Activated CD4-positive, alpha-beta T cell treated with anti-CD3 and anti-CD28 coated beads, Interleukin-2, amount 10 ng/mL, durations not matched to agents 7 days and 5 days (primary cell): Measurements from ENCODE around the gene OTUD4. TPM values are rescaled to one million over a fixed set of nuclear protein-coding genes. Genes with fewer than 3 reads are reported as not detected.
"Not testable (repeated sequence)": the region's sequence is repeated elsewhere in the genome, so short reads cannot be mapped to it uniquely, and the experiment has no call there.

Source experiments
- CTCF ChIA-PET: fragments of 350-600 bp; sonication (Branson Sonifier 250); formaldehyde crosslinking; loops from one replicate; lab custom pipeline; 2021; ENCODE audit warnings: antibody characterized with exemption; lab: Charles Lee
- POLR2A ChIA-PET: fragments of 350-600 bp; sonication (Branson Sonifier 250); formaldehyde crosslinking; loops from one replicate; lab custom pipeline; 2021; ENCODE audit warnings: antibody characterized with exemption; lab: Charles Lee
- DNase-seq: peaks from one replicate; pipeline ENCODE4 v3.0.0-alpha.2; 2020
- H3K27ac Mint-ChIP-seq: one replicate; pipeline ENCODE4 v1.8.0; 2021; ENCODE audit warnings: mild to moderate bottlenecking, moderate library complexity, mixed read lengths
- H3K27me3 Mint-ChIP-seq: one replicate; pipeline ENCODE4 v1.8.0; 2021; ENCODE audit warnings: mixed read lengths
- H3K36me3 Mint-ChIP-seq: one replicate; pipeline ENCODE4 v1.8.0; 2021; ENCODE audit warnings: low read depth, mixed read lengths
- H3K4me1 Mint-ChIP-seq: one replicate; pipeline ENCODE4 v1.8.0; 2021; ENCODE audit warnings: mixed read lengths
- H3K4me3 Mint-ChIP-seq: one replicate; pipeline ENCODE4 v1.8.0; 2021; ENCODE audit warnings: mild to moderate bottlenecking, moderate library complexity, mixed read lengths
- H3K9me3 Mint-ChIP-seq: one replicate; pipeline ENCODE4 v1.8.0; 2021; ENCODE audit warnings: mixed read lengths
- total RNA-seq, 2 experiments: library from RNA; stranded (reverse); gene quantifications; one replicate each; pipeline ENCODE4 v1.2.3, GENCODE V29; 2021

The OTUD4 gene
- 10 to 100 TPM; 47.3 to 56.9 TPM for total RNA-seq

- ChIA-PET CTCF (no interaction called here), POLR2A (no interaction called here)
- peaks cover 1% of the 10 kb centered on the region for H3K27me3 Mint-ChIP-seq
- H3K9me3 Mint-ChIP-seq: no peaks in the 10 kb centered on the region
- peak; percentile 95 for DNase-seq
- peak within 1 kb of the TSS; percentile 93 for H3K4me3 Mint-ChIP-seq
- H3K4me1 Mint-ChIP-seq: peaks cover 29% of the 10 kb centered on the region
- H3K27ac Mint-ChIP-seq: peak within 1 kb of the TSS; percentile 94
- peaks cover 17% of the 10 kb centered on the region for H3K36me3 Mint-ChIP-seq
These were observed at the start of gene OTUD4 for GRCh38 chr4:145180298-145181090. Gene OTUD4 (minus strand): TSS chr4:145180589. CDS start chr4:145179973, 616 bp downstream.

DNA sequence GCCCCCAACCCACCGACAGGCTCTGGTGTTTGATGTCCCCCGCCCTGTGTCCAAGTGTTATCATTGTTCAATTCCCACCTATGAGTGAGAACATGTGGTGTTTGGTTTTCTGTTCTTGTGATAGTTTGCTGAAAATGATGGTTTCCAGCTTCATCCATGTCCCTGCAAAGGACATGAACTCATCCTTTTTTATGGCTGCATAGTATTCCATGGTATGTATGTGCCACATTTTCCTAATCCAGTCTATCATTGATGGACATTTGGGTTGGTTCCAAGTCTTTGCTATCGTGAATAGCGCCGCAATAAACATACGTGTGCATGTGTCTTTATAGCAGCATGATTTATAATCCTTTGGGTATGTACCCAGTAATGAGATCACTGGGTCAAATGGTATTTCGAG is 42.8 kb upstream of the OTUD4 start:
- H3K27ac Mint-ChIP-seq, H3K36me3 Mint-ChIP-seq, H3K4me1 Mint-ChIP-seq, POLR2A ChIA-PET, H3K4me3 Mint-ChIP-seq, DNase-seq, CTCF ChIA-PET, H3K9me3 Mint-ChIP-seq: not testable (repeated sequence)
- peaks cover 13% of the 10 kb centered on the region for H3K27me3 Mint-ChIP-seq

DNA sequence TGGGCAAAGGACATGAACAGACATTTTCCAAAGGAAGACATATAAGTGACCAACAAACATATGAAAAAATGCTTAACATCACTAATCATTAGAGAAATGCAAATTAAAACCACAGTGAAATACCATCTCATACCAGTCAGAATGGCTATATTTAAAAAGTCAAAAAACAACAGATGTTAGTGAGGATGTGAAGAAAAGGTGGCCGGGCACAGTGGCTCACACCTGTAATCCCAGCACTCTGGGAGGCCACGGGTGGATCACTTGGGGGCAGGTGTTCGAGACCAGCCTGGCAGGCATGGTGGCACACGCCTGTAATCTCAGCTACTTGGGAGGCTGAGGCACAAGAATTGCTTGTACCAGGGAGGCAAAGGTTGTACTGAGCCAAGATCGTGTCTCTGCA is 41.1 kb upstream of the OTUD4 start:
- H3K27ac Mint-ChIP-seq, DNase-seq, H3K9me3 Mint-ChIP-seq, POLR2A ChIA-PET, CTCF ChIA-PET, H3K4me1 Mint-ChIP-seq, H3K36me3 Mint-ChIP-seq, H3K4me3 Mint-ChIP-seq: not testable (repeated sequence)
- H3K27me3 Mint-ChIP-seq: peaks cover 15% of the 10 kb centered on the region

DNA sequence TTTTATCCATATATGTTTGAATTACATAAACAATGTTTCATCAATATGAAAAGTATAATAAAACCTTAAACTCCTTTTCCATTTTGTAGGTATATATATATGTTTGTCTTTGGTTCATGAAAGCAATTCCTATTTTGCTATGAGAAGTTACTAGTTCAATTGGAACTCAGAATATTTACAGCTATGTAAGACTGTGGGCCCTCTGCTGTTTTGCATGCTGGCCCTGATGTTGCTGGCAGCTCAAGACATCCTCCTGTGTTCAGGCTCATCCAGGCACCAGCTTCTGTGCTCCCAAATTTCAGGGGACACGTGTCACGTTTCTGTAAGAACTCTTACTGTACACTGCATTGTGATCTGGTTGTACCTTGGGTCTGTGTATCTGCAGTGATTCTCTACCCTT is 38.7 kb upstream of the OTUD4 start:
- peaks cover 3% of the 10 kb centered on the region for H3K4me1 Mint-ChIP-seq
- H3K9me3 Mint-ChIP-seq: no peaks in the 10 kb centered on the region
- ChIA-PET POLR2A (no interaction called here), CTCF (no interaction called here)
- H3K27me3 Mint-ChIP-seq: peaks cover 15% of the 10 kb centered on the region
- no peak overlapping the region for H3K27ac Mint-ChIP-seq
- DNase-seq: no peak
- H3K4me3 Mint-ChIP-seq: no peak overlapping the region
- H3K36me3 Mint-ChIP-seq: no peaks in the 10 kb centered on the region

- DNase-seq: no peak
- H3K4me1 Mint-ChIP-seq: peaks cover 3% of the 10 kb centered on the region
- no peaks in the 10 kb centered on the region for H3K9me3 Mint-ChIP-seq
- H3K4me3 Mint-ChIP-seq: no peak overlapping the region
- H3K27ac Mint-ChIP-seq: no peak overlapping the region
- ChIA-PET POLR2A (no interaction called here), CTCF (no interaction called here)
- H3K27me3 Mint-ChIP-seq: peaks cover 15% of the 10 kb centered on the region
- H3K36me3 Mint-ChIP-seq: no peaks in the 10 kb centered on the region
These were observed 37.9 kb upstream of the OTUD4 start for GRCh38 chr4:145218251-145218650.

DNA sequence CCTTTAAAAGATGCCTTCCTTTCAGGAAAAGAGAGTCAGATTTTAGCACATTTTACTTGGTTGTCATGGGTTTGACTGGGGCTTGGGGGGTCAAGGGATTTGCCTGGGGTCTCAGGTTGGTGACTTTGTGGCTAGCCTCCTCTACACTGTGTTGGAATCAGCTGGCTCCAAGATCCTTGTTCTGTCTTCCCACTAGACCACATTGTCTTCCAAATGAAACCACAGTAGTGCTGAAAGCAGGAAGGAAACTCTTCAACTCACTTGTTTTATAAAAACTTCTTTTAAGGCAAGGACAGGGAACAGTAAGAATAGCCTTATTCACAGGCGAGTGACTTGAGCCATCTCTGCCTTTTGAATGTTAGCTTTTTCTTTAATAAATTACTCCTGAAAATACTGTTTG is 37.0 kb upstream of the OTUD4 start:
- H3K4me3 Mint-ChIP-seq: no peak overlapping the region
- no peak for DNase-seq
- peaks cover 15% of the 10 kb centered on the region for H3K27me3 Mint-ChIP-seq
- no peak overlapping the region for H3K27ac Mint-ChIP-seq
- H3K36me3 Mint-ChIP-seq: no peaks in the 10 kb centered on the region
- ChIA-PET CTCF (no interaction called here), POLR2A (no interaction called here)
- H3K9me3 Mint-ChIP-seq: no peaks in the 10 kb centered on the region
- H3K4me1 Mint-ChIP-seq: peaks cover 3% of the 10 kb centered on the region

DNA sequence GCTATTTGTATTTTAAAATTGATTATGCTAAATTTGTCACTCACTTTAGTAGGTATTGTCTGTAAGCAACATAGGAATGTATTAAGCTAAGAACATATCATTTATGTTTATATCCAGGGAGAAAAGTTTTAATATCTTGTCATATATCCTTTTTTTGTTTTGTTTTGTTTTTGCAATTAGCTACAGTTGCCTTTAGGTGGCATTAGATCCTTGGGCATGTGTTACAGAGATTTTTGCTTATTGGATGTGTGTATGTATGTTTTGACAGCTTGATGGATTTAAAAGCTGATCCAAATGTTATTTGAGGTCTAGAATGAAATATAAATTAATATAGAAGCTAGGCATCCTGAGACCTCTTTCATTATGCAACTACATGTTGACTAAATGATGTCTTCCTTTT is 36.1 kb upstream of the OTUD4 start:
- CTCF ChIA-PET: interaction anchor here (0.6 kb wide), 1 partner anchor 401 kb away, joined by 4 read pairs; no protein-coding TSS in a partner anchor
- no peak overlapping the region for H3K27ac Mint-ChIP-seq
- H3K36me3 Mint-ChIP-seq: no peaks in the 10 kb centered on the region
- peaks cover 11% of the 10 kb centered on the region for H3K27me3 Mint-ChIP-seq
- H3K4me3 Mint-ChIP-seq: no peak overlapping the region
- no peaks in the 10 kb centered on the region for H3K9me3 Mint-ChIP-seq
- H3K4me1 Mint-ChIP-seq: peaks cover 3% of the 10 kb centered on the region
- POLR2A ChIA-PET: no interaction called here
- DNase-seq: no peak

DNA sequence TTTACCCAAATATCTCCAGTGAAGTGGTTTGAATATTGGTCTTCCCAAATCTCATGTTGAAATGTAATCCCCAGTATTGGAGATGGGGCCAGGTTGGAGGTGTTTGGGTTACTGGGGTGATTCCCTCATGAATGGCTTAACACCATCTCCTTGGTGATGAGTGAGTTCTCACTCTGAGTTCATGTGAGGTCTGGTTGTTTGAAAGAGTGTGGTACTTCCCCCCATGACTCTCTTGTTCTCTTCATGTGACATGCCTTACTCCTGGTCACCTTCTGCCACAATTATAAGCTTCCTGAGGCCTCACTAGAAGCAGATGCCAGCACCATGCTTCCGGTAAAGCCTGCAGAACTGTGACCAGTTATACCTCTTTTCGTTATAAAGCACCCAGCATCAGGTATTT is 32.9 kb upstream of the OTUD4 start:
- POLR2A ChIA-PET: no interaction called here
- CTCF ChIA-PET: no interaction called here
- H3K4me3 Mint-ChIP-seq: no peak overlapping the region
- H3K9me3 Mint-ChIP-seq: no peaks in the 10 kb centered on the region
- H3K27me3 Mint-ChIP-seq: peaks cover 2% of the 10 kb centered on the region
- no peak for DNase-seq
- peaks cover 3% of the 10 kb centered on the region for H3K4me1 Mint-ChIP-seq
- no peaks in the 10 kb centered on the region for H3K36me3 Mint-ChIP-seq
- no peak overlapping the region for H3K27ac Mint-ChIP-seq

DNA sequence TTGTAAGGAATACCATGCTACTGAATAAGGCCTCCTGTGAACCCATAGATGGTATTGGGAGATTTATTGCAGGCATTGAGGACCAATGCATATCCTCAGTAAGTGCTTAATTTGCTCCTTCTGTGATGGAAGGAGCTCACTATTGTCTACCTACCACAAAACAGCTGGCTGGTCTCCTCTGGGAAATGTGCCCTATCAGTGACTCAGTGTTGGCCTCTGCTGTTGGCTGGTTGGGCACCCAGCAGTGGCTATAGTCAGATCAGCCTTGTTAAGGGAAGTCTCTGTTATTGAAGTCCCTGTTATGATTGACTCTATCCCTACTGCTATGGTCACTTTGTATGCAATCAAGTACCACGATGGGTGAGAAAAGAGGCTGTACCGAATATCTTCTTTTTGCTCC is 27.5 kb upstream of the OTUD4 start:
- no peak for DNase-seq
- Mint-ChIP-seq H3K4me3 (no peak overlapping the region), H3K4me1 (no peaks in the 10 kb centered on the region), H3K27me3 (no peaks in the 10 kb centered on the region), H3K36me3 (no peaks in the 10 kb centered on the region), H3K9me3 (no peaks in the 10 kb centered on the region), H3K27ac (no peak overlapping the region)
- POLR2A ChIA-PET: no interaction called here
- CTCF ChIA-PET: interaction anchor here (0.6 kb wide), 2 partner anchors 21 to 783 kb away, joined by 3 to 4 read pairs; no protein-coding TSS in a partner anchor

- H3K9me3 Mint-ChIP-seq: no peaks in the 10 kb centered on the region
- H3K27ac Mint-ChIP-seq: no peak overlapping the region
- H3K36me3 Mint-ChIP-seq: no peaks in the 10 kb centered on the region
- DNase-seq: no peak
- no peak overlapping the region for H3K4me3 Mint-ChIP-seq
- no peaks in the 10 kb centered on the region for H3K27me3 Mint-ChIP-seq
- POLR2A ChIA-PET: no interaction called here
- no peaks in the 10 kb centered on the region for H3K4me1 Mint-ChIP-seq
- CTCF ChIA-PET: no interaction called here
These were observed 23.0 kb upstream of the OTUD4 start for GRCh38 chr4:145203410-145203809.

DNA sequence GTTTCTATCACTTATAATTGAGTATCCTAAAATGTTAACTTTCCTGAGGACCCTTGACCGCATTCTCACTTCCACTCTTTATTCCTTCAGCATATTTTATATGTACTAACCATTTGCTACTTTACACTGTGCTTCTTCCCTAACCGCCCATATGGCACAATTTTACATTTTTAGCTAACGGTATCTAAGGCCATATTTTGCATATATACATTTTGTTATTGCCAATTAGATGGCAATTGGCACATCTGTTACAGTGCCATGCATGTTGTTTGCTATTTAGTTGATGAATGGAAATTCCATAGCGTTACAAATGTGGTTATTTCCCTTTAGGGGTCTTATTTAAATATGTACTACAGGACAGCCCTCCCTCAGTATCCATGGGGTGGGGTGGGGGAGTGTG is 20.0 kb upstream of the OTUD4 start:
- Mint-ChIP-seq H3K9me3 (no peaks in the 10 kb centered on the region), H3K27me3 (peaks cover 3% of the 10 kb centered on the region), H3K36me3 (no peaks in the 10 kb centered on the region), H3K4me1 (no peaks in the 10 kb centered on the region), H3K4me3 (no peak overlapping the region), H3K27ac (no peak overlapping the region)
- DNase-seq: no peak
- ChIA-PET CTCF (interaction anchor here (0.6 kb wide), 1 partner anchor 27 kb away, joined by 3 read pairs; no protein-coding TSS in a partner anchor), POLR2A (no interaction called here)

DNA sequence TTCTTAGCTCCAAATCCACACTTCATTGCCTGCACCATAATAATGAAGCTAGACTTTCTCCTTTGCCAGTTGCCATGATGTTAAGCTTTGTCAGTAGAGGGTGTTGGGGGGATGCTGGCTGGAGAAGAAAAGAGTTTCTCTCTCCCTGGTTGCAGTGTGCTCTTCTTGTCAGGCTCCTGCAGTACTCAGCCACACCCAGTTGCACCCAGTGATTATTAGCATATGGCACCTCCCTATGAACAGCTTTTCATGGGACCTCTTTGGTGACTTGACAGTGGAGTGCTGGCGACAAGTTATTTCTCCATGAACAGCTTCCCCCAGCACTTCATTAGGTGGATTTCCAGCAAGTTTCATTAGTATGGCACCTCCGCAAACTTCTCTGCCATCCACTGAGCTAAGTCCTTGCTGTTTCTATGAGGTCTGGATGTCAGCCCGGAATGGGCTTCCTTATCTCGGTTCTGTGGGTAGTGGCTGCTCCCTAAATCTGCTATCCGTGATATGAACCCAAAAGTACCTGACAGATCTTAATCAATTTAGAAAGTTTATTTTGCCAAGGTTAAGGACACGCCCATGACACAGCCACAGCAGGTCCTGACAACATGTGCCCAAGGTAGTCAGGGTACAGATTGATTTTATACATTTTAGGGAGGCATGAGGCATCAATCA is 18.8 kb upstream of the OTUD4 start:
- ChIA-PET CTCF (interaction anchor here (0.6 kb wide), 2 partner anchors 74 to 77 kb away, joined by 3 read pairs; no protein-coding TSS in a partner anchor), POLR2A (no interaction called here)
- Mint-ChIP-seq H3K4me1 (no peaks in the 10 kb centered on the region), H3K36me3 (no peaks in the 10 kb centered on the region), H3K9me3 (no peaks in the 10 kb centered on the region), H3K27ac (no peak overlapping the region), H3K27me3 (peaks cover 5% of the 10 kb centered on the region), H3K4me3 (no peak overlapping the region)
- no peak for DNase-seq

DNA sequence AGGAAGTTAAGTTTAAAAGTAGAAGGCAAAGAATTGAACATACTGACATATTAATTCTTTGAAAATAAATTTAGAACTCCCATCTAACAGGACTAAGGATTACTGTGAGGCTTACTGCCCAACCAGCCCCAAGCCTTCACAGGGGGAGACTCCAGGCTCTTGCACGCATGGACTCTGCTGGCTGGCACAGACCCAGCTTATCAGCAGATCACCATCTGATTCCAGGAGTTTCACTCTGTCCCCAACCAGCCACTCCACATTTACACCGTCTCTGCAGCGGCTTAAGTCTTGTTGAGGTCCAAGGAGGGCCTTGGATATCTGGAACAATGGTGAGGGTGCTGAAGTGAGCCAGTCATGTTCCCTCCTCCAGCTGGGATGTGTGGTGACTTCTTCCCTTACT is 16.4 kb upstream of the OTUD4 start:
- no peak overlapping the region for H3K27ac Mint-ChIP-seq
- no peaks in the 10 kb centered on the region for H3K36me3 Mint-ChIP-seq
- H3K27me3 Mint-ChIP-seq: peaks cover 7% of the 10 kb centered on the region
- DNase-seq: no peak
- ChIA-PET CTCF (no interaction called here), POLR2A (no interaction called here)
- no peaks in the 10 kb centered on the region for H3K4me1 Mint-ChIP-seq
- H3K4me3 Mint-ChIP-seq: no peak overlapping the region
- H3K9me3 Mint-ChIP-seq: no peaks in the 10 kb centered on the region
